Right lobe of liver (tissue), 6 donors: Measurements from ENCODE around the gene IL17F. TPM values are rescaled to one million over a fixed set of nuclear protein-coding genes. Genes with fewer than 3 reads are reported as not detected.
A peak's percentile ranks its signal among the peaks of the same experiment; 100 is the strongest.
"Not testable (repeated sequence)": the region's sequence is repeated elsewhere in the genome, so short reads cannot be mapped to it uniquely, and the experiment has no call there.

Source experiments
- ATAC-seq, 4 donors: fragments of 200-7000 bp; cut with Tn5 transposase; one replicate each; pipeline ENCODE4 v1.9.1; 2020; ENCODE audit warnings: mild to moderate bottlenecking in 4 of 4, moderate library complexity in 4 of 4
- DNase-seq, 3 donors: peaks; one replicate each; pipeline ENCODE4 v3.0.0-alpha.2; 2020
- H3K27ac ChIP-seq, 3 donors: fragments of 200-600 bp; one replicate each; pipeline ENCODE4 v1.8.0; 2022
- H3K27me3 ChIP-seq, 2 donors: fragments of 200-600 bp; one replicate each; pipeline ENCODE4 v1.8.0; 2022
- H3K36me3 ChIP-seq, 4 donors: fragments of 200-600 bp; sonication (generic) in 1 of 4; one replicate each; pipeline versions ENCODE4 v1.5.1 to v1.8.0; 2017 to 2022; ENCODE audit warnings: control low read depth in 1 of 4
- H3K4me1 ChIP-seq, 4 donors: fragments of 200-600 bp; sonication (generic) in 1 of 4; one replicate each; pipeline versions ENCODE4 v1.5.1 to v1.8.0; 2017 to 2022; ENCODE audit warnings: control low read depth in 1 of 4
- H3K4me3 ChIP-seq, 3 donors: fragments of 200-600 bp; one replicate each; pipeline ENCODE4 v1.8.0; 2022
- H3K9me3 ChIP-seq, 4 donors: fragments of 200-600 bp; sonication (generic) in 1 of 4; one replicate each; pipeline versions ENCODE4 v1.5.1 to v1.8.0; 2017 to 2022; ENCODE audit warnings: control low read depth in 1 of 4
- POLR2A ChIP-seq: fragments of 450-650 bp; IDR thresholded peaks from one replicate; pipeline ENCODE4 v1.6.1; 2017; ENCODE audit warnings: antibody characterized with exemption, mild to moderate bottlenecking
- WGBS: methylation state at CpG from one replicate; pipeline ENCODE4 v1.1.6; 2018; ENCODE audit warnings: low coverage, low lambda C conversion rate; ENCODE audit not compliant: insufficient coverage; ENCODE audit errors: missing lambda C conversion rate; 5-methylcytosine and 5-hydroxymethylcytosine counted together
- intact Hi-C, 2 donors: fragments of 100-400 bp; cut with DNase I; formaldehyde crosslinking; loops; one replicate each; pipeline versions ENCODE4 v1.11.2 to v1.14.1; 2022
- total RNA-seq, 6 experiments: library from RNA; depleted of rRNA in 2 of 6; stranded (reverse); fragments of >200 nt in 2 of 6; fragmentation: NEBNext Ultra II Directional in 3 of 6; extraction: Animal tissue kit (Norgen Biotek cat#: 25700) in 3 of 6; gene quantifications; one replicate each; pipeline versions ENCODE4 v1.1.0 to v1.2.4, GENCODE V29; 2016 to 2023
- TF ChIP-seq, protein P1 (sequence below), 4 donors: fragments of 200-600 bp in 3 of 4; fragments of 450-650 bp in 1 of 4; IDR thresholded peaks; one replicate each; pipeline versions ENCODE4 v1.5.1 to v1.8.0; 2016 to 2022; ENCODE audit warnings: antibody characterized with exemption in 4 of 4, mild to moderate bottlenecking in 2 of 4
- donor health status: DM: no; HTN: yes; CAD: no.
- donor health status: DM: no; HTN: no; CAD: no.
- donor health status: DM: no; HTN: no; CAD: no.
- donor health status: DM: no; HTN: yes; CAD: no.
- donor health status: DM: no; HTN: yes; CAD: no.

Gene IL17F
- total RNA-seq, 6 experiments from 2014 or later = not detected

DNA sequence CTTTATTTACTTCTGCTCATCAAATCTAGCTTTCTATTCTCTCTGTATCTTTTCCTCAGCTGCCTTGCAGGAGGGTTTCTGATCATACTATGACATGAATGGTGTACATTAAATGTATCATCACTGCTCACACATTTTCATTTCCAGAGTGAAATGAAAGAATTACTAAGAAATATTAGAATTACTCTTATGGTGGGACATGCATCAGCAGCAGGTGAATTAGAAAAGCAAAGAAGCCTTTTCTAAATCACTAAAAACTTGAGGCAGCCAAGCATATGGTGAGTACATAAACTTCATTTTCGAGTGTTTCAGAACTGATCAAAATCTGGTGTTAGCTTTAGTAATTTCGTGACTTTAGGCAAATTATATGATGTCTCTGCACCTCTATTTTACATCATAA, 34.5 kb downstream of the IL17F start:
- Histone ChIP-seq H3K27me3 (no peaks in the 10 kb centered on the region), H3K4me1 (no peaks in the 10 kb centered on the region), H3K9me3 (no peaks in the 10 kb centered on the region), H3K27ac (no peak overlapping the region), H3K4me3 (no peak overlapping the region), H3K36me3 (no peaks in the 10 kb centered on the region)
- ATAC-seq (no peak), DNase-seq (no peak)
- no peak for TF ChIP-seq POLR2A
- TF ChIP-seq, protein P1, sequence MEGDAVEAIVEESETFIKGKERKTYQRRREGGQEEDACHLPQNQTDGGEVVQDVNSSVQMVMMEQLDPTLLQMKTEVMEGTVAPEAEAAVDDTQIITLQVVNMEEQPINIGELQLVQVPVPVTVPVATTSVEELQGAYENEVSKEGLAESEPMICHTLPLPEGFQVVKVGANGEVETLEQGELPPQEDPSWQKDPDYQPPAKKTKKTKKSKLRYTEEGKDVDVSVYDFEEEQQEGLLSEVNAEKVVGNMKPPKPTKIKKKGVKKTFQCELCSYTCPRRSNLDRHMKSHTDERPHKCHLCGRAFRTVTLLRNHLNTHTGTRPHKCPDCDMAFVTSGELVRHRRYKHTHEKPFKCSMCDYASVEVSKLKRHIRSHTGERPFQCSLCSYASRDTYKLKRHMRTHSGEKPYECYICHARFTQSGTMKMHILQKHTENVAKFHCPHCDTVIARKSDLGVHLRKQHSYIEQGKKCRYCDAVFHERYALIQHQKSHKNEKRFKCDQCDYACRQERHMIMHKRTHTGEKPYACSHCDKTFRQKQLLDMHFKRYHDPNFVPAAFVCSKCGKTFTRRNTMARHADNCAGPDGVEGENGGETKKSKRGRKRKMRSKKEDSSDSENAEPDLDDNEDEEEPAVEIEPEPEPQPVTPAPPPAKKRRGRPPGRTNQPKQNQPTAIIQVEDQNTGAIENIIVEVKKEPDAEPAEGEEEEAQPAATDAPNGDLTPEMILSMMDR (IDR thresholded peaks at IDR 0.05) = no peak
- intact Hi-C loops = no loop called here
- 65% methylated on average over 2 of the region's 2 CpGs for WGBS

DNA sequence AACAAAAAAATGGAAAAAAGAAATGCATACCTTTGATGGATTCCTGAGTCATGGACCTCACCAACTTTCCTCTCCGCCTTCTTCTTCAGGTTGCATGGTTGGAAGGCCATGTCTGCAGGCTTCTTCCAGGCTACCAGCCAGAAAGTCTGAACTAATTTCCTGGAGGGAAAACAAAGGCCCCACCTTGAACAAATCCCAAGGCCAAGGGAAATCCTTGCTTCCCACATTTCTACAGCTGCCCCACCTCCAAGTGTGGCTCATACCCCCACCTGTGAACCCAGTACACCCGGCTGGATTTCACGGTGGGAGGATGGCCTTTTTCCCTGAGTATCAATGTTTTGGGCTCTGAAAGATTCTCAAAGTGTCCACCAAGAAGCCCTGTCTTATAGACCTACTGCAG, 35.7 kb downstream of the IL17F start:
- 87% methylated on average over 3 of the region's 3 CpGs for WGBS
- TF ChIP-seq, protein P1 (IDR thresholded peaks at IDR 0.05) = no peak
- ATAC-seq = no peak
- Histone ChIP-seq H3K36me3 (no peaks in the 10 kb centered on the region), H3K4me1 (no peaks in the 10 kb centered on the region), H3K27me3 (no peaks in the 10 kb centered on the region), H3K9me3 (no peaks in the 10 kb centered on the region), H3K4me3 (no peak overlapping the region), H3K27ac (no peak overlapping the region)
- DNase-seq = no peak
- intact Hi-C loops = no loop called here

DNA sequence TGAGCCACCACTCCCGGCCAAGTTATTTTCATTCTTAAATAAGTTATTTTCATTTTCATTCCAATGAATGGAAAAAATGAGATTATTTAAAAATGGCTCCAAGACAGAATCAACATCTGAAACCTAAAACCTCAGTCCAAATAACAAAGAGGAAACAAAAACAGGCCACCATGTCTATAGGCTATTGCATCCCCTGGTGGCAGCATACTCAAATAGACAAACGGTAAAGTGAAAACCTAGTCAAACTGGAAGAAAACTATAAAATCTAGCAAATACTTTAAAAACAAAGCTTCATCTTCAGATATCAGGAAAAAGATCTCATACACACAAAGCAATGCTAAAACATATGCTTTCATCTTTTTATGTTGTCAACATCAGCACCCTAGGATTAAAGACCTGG, 37.2 kb downstream of the IL17F start:
- Histone ChIP-seq H3K36me3 (no peaks in the 10 kb centered on the region), H3K4me3 (no peak overlapping the region), H3K27ac (no peak overlapping the region), H3K4me1 (no peaks in the 10 kb centered on the region), H3K27me3 (no peaks in the 10 kb centered on the region), H3K9me3 (no peaks in the 10 kb centered on the region)
- intact Hi-C loops = no loop called here
- ATAC-seq = no peak
- 73% methylated on average over 2 of the region's 2 CpGs for WGBS
- DNase-seq = no peak
- TF ChIP-seq, protein P1 (IDR thresholded peaks at IDR 0.05) = peak in 1 of 4 donors; percentile 9
- TF ChIP-seq POLR2A = no peak

DNA sequence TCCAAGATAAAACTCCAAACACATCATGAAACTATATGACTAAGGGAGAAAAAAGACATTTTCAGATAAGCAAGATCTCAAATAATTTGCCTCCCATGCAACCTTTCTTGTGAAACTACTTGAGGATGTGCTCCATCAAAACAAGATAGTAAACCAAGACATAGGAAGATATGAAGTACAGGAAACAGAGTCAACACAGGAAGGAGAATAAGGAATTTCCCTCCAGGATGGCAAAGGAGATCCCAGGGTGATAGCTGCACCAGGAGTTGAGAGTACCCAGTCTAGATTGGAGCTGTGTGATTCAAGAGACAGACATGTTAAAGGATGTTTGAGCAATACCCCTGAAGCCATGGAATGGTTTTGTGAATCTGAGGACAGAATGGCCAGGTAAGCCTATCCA, 42.8 kb downstream of the IL17F start:
- no peaks in the 10 kb centered on the region for H3K27me3 ChIP-seq
- TF ChIP-seq, protein P1 (IDR thresholded peaks at IDR 0.05) = no peak
- no peak for TF ChIP-seq POLR2A
- intact Hi-C loops = no loop called here
- no peaks in the 10 kb centered on the region for H3K9me3 ChIP-seq
- ATAC-seq (no peak), DNase-seq (no peak)
- no peaks in the 10 kb centered on the region for H3K36me3 ChIP-seq
- H3K4me1 ChIP-seq = no peaks in the 10 kb centered on the region
- H3K4me3 ChIP-seq = no peak overlapping the region
- H3K27ac ChIP-seq = no peak overlapping the region

DNA sequence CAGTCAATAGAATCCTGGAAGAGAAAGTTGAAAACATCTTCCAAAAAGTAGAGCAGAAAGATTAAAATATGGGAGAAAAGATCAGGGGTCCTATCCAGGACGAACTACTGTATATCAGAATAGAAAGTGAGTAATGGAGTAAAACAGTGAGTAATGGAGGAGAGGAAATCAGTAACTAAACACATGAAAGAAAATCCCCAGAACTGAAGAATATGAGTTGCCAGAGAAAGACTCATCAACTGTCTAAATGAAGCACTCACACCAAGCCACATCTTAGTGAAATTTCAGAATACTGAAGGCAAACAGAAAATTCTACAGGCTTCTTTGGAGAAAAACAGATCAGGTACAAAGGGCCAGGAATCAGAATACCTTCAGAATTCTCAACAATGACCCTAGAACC, 43.3 kb downstream of the IL17F start:
- Histone ChIP-seq H3K36me3 (no peaks in the 10 kb centered on the region), H3K4me1 (no peaks in the 10 kb centered on the region), H3K4me3 (no peak overlapping the region), H3K27ac (no peak overlapping the region), H3K27me3 (no peaks in the 10 kb centered on the region), H3K9me3 (no peaks in the 10 kb centered on the region)
- intact Hi-C loops = no loop called here
- no CpG with 5 or more reads among the region's 1 CpG for WGBS
- TF ChIP-seq POLR2A = no peak
- DNase-seq = no peak
- no peak for ATAC-seq

DNA sequence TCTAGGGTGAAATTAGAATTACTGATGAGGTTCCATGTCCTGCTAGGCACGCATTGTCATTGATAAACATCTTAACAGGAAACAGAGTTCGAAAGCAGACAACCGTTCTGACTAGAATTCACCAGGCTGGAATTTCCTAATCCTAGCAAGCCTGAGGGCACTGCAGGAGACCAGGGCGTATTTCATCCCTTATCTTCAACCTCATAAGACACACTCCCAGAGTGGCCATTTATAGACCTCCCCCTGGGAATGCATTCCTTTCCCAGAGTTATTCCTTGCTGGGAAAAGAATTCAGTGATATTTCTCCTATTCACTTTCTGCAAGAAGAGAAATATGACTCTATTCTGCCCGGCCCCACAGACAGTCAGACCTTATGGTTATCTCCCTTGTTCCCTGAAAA, 44.2 kb downstream of the IL17F start:
- H3K27ac ChIP-seq, H3K4me1 ChIP-seq, DNase-seq, H3K4me3 ChIP-seq, ATAC-seq, H3K9me3 ChIP-seq, intact Hi-C loops, H3K36me3 ChIP-seq, H3K27me3 ChIP-seq: not testable (repeated sequence)
- 36% methylated on average over 3 of the region's 5 CpGs for WGBS
